GM19328 (cell line): ENCODE results near the gene NEK8.
"Not testable (repeated sequence)": the region's sequence is repeated elsewhere in the genome, so short reads cannot be mapped to it uniquely, and the experiment has no call there.

Experiments used
- ATAC-seq: cut with Tn5 transposase; IDR thresholded peaks from one replicate; pipeline ENCODE4 v1.9.1; 2021; ENCODE audit warnings: mild to moderate bottlenecking, moderate library complexity; ENCODE audit not compliant: unreplicated experiment

NEK8 gene

DNA sequence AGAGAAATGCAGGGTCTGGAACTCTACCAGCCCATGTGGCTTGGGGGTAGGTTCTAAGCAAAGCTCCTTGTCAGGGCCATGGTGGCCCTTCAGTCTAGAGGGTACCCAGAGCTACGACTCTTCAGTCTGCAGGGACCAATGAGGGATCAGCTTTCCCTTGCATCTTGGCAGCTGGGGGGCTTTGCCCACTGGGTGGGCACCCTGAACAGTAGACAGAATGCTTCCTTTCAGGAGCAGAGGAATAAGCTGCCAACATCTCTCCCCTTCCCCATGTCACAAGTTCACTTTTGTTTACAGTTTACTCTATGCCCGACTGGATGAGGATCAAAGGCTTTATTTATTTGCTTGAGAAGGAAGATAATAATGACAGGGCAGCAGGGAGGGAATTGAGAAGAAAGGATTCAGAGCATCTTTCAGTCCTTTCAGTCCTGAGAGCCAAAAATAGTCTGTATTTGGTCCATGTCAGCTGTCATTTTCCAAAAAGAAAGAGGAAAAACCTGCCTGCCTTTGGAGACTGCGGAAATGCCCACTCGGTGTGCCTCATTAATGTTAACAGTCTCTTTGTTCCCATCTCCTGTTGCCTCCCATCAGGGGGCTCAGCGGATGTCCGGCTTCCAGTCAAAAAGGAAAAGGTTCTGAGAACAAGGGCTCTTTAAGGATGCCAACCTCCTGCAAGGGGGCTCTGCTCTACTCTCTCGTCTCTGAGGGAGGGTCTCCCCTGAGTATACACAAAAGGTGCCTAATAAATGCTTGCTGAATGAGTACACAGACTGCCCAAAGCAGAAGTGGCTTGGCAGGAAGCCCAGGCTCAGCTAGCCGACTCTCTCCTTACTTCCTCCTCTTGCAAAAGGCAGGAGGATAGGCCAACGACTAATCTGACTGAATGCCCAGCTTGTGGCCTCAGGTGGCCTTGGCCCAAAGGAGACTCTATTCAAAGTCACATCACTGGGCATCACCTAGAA, 32.3 kb downstream of the NEK8 start:
- no peak for ATAC-seq

DNA sequence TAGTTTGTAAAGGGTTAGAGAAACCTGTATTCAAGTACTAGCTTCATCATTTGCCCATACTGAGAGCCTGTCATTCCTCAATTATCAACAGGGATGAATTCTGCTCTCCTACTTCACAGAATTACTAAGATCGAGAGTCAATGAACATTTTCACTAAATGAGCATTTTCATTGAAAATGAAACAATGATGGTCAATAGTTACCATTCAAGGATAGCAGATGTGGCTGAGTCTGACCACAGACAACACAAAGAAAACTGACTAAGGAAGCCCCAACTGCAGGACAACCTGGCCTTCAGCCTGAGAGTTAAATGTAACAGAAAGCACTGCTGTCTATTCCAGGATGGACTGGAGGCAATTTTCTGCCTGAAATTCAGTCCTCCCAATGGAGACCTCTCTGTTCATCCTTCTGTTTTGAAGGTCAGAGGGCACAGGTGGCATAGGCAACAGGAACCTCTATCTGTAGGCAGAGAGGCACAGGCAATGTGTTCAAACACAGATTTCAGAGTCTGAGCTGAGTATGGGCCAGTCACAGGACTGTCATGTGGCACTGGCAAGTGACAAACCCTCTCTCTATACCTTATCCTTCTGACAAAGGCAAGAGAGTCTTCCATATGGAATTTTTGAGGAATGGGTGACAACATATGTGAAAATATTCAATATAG, 34.7 kb downstream of the NEK8 start:
- ATAC-seq = no peak

DNA sequence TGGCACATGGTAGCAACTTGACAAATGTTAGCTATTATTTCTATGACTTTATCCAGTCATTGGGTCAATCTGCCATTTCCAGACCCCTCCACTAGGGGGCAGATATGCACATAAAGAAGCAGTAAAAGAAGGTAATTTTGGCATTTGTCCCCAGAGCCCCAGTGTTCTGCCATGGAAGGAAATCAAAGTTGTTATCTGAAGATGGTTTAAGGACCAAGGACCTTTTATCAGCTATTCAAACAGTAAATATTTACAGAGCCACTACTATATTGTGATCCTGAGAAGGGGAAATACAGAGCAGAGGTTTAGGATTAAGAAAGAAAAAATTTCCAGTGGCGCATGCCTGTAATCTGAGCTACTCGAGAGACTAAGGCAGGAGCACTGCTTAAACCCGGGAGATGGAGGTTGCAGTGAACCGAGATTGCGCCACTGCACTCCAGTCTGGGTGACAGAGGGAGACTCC, 35.2 kb downstream of the NEK8 start:
- ATAC-seq = no peak

DNA sequence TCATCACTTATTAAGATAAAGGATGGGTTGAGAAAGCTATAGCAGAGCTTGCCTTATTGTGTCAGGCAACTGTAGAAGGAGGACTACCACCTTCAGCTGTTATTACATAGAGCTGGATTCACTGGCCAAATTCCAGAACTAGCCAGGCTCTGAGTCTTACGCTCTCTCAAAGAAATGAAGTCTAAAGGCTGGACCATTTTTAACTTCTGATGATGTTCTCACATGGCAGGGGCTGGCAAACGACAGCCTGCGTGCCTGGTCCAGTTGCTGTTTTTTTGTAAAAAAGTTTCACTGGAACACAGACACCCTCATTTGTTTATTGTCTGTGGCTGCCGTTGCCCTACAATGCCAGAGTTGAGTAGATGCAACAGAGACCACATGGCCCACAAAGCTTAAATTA, 36.5 kb downstream of the NEK8 start:
- ATAC-seq = no peak

DNA sequence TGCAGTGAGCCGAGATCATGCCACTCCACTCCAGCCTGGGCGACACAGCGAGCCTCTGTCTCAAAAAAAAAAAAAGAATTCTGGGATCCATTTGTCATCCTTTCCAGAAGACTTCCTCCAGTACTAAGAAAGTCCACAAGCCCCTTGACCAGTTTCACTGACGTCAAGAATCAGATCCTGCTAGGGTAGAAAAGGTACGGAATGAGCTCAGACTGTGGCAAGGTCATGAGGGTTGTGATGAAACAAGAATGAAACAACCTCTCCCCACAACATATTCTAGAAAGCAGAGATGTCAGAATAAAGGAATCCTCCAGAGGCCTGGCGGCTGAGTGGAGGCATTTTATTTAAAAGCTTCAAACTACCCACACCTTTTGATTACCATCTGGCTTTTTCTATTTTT, 45.1 kb downstream of the NEK8 start:
- no peak for ATAC-seq

DNA sequence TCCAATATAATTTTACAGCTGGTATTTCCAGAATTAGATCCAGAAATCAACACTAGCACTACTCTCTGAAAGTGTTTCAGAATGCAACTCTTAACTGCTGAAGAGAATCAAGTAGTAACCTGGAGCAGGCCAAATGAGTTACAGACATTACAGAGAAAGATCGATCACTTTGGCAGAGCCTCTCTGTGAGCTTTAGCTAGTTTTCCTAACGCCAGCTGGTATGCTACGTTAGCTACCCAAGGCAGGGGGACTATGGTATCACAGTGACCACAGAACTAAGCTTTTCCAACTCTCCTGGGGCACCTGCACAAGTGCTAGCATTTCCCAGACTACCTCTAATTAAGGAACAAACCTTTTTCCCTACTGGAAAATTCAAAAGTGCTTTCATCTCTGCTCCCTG, 45.6 kb downstream of the NEK8 start:
- ATAC-seq = no peak

DNA sequence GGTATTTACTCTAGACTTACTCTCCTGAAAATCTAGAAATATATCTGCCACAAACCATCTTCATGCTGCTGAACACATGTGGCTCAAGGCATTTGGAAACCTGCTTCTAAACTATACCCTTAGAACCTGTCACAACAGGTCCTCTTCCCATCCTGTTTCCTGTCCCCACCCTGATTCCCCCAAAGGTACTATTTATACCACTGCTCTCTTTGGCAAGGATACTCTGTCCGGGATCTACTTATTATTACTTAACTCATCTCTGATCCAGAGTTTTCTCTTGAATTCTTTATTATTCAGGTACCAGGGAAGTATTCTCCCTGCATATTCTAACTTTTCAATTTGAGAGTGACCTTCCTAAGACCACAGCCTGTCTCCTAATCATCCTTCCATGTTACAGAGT, 48.6 kb downstream of the NEK8 start:
- ATAC-seq = no peak

DNA sequence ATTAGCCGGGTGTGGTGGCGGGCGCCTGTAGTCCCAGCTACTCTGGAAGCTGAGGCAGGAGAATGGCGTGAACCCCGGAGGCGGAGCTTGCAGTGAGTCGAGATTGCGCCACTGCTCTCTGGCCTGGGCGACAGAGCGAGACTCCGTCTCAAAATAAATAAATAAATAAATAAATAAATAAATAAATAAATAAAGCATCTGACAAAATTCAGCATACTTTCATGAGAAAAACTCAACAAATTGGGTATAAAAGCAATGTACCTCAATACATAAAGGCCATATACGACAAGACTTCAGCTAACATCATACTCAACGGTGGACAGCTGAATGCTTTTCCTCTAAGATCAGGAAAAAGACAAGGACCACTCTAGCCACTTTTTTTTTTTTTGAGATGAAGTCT, 51.0 kb downstream of the NEK8 start:
- ATAC-seq = not testable (repeated sequence)

DNA sequence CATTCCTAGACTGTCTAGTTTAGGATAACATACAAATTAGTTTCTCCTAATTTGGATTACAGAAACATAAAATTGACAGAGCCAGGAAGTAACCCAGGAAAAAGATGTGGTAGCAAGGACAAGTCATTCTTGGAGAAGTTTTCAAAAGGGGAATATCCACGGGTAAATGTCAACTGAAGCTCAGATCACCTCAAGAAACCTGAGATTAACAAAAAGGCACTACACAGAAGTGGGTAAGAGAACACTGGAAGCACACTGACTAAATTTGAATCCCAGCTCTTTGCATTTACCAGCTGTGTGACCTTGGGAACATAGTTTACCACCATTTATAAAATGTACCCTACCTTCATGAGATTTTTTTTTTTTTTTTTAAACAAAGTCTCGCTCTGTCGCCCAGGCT, 54.6 kb downstream of the NEK8 start:
- ATAC-seq = no peak

DNA sequence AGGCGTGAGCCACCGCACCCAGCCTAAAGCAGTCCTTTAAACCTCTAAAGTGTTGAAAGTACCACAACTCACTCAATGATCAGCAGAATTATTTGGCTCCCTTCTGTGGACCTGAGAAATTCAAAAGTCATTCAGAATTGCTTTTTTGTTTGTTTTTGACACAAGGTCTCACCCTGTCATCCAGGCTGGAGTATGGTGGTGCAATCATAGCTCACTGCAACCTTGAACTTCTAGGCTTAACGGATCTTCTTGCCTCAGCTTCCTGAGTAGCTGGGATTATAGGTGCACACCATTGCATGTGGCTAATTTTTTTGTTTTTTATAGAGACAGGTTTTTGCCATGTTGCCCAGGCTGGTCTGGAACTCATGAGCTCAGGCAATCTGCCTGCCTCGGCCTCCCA, 59.5 kb downstream of the NEK8 start:
- ATAC-seq = no peak
